GM19397 (cell line): Measurements from ENCODE around the gene DHCR7.

ENCODE experiments used
- ATAC-seq: cut with Tn5 transposase; IDR thresholded peaks from one replicate; pipeline ENCODE4 v1.9.1; 2021; ENCODE audit warnings: mild to moderate bottlenecking, moderate library complexity; ENCODE audit not compliant: unreplicated experiment

DHCR7 gene

DNA sequence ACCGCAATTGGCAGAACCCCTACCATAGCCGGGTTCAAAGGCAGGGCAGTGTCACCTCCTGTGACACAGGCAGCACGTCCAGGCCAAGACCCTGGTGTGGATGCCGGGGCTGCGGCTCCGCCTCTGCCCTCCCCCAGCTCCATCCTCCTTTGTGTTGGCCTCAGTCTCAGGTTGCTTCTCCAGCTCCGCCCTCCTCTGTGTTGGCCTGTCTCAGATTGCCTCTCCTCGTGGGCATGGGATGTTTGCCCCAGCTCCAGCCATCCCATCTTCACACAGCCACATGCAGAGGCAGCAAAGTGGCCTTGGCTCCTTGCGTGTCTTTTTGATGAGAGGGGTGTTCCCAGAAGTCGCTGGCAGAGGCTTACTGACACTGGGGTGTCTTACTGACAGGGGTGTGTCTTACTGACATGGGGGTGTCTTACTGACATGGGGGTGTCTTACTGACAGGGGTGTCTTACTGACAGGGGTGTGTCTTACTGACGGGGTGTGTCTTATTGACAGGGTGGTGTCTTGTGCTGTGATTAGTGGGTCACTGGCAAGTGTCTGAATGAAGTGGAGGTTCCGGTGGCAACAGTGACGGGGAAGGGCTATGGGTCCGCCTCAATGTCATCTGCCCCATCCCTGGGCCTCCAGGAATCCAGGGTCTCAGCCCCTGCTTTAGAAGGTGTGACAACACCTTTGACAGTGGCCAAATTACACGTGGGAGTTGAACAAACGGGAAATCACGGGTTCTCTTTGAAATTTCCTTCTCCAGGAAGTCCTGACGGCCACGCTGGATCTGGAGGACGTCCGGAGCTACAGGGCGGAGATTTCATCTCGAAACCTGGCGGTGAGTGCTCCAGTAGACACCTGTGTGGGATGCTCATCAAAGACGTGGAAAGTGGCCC lies 29.7 kb upstream of the DHCR7 start:
- no peak for ATAC-seq

DNA sequence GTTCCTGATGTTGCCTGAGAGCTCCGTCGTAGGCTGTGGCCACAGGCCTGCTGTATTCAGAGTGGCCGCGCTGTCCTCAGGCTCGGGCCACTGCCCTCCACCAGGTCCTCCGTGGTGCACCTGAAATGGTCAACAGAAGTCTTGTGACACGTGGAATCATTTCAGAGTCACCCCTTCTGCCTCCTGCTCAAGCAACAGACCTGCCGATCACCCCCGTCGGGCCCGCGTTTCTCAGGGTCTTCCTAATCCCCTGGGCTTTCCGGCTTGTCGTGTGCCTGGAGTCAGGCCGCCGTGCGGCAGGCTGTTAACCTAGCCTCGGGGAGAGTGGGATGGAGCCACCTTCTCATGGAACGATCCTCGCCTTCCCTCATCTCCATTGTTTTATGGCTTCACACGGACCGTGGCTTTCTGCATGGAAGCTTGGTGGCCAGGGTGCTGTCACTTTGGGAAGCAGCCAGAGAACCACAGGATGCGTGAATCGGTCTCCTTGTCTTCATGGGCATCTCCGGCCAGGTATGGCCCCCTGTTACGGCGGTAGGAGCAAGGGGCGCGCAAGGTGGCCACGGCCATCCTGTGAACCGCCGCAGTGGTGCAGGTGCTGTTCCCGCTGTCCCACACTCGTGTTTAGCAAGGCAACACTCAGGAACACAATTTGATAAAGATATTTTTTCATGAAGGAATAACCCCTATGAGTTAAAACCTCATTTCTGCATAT lies 28.9 kb upstream of the DHCR7 start:
- ATAC-seq: no peak

GRCh38 chr11:71476031-71476430 lies 27.8 kb upstream of the DHCR7 start:
- no peak for ATAC-seq

DNA sequence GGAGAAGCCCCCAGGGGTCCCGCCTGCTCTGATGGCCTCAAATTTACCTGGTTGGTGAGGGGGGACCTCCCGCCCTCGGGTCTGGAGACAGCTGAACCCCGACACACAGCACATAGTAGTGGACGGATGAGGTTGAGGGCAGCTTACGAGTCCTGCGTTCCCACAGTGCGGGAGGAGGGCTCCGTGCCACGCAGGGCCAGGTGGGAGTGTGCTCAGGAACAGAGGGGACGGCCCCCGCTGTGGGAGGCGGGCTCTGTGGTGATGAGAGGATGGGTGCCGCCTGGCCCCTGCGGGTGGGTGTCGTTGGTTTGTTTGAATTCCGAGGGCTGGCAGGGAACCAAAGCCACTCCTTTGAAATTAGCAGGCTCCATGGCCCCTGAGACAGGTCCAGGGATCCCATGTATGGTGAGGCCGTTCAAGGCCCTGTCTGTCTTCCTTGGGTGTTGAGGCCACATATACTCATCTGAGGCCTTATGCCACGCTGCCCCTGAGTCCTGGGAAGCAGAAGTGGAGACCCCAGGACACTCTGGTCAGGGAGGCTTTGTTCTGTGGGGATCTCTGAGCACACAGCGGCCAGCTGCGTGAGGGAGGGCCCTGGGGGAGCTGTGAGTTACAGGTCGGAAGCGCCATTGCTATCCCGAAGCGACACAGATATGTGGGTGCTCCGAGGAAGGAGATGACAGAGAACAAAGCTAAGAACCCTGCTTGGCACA lies 26.7 kb upstream of the DHCR7 start:
- ATAC-seq: no peak

DNA sequence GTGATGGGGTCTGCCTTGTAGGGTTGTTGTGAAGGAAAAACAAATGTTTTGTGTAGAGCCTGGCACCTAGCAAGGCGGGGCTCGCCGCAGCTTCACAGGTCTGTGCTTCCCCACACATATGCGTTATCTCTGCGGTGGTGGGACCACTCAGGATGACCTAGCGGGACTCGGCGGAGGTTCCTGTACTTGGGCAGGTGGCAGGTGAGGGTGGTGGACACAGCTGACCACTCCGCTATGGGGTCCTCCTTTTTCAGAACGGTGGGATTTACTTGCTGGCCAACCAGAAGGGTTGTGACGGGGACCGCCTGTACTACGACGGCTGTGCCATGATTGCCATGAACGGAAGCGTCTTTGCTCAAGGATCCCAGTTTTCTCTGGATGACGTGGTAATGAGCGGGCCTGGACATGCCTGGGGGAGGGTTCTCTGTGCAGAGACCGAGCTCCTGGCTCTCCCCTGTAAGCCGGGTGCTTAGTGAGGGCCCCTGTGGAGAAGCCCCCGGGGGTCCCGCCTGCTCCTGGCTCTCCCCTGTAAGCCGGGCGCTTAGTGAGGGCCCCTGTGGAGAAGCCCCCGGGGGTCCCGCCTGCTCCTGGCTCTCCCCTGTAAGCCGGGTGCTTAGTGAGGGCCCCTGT lies 26.1 kb upstream of the DHCR7 start:
- no peak for ATAC-seq

DNA sequence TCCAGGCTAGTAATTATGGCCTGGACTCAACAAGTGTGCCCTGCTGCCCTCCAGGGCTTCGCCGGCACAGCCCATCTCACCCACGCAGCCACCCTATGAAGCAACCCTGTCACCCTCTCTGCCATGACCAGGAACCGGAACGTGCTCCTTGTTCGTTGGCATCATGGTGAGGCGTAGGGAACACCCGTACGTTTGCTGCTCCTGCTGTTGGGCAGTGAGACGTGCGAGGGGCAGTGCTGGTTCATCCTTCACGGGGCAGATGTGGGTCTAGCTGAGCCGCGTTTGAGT lies 25.5 kb upstream of the DHCR7 start:
- ATAC-seq: no peak

DNA sequence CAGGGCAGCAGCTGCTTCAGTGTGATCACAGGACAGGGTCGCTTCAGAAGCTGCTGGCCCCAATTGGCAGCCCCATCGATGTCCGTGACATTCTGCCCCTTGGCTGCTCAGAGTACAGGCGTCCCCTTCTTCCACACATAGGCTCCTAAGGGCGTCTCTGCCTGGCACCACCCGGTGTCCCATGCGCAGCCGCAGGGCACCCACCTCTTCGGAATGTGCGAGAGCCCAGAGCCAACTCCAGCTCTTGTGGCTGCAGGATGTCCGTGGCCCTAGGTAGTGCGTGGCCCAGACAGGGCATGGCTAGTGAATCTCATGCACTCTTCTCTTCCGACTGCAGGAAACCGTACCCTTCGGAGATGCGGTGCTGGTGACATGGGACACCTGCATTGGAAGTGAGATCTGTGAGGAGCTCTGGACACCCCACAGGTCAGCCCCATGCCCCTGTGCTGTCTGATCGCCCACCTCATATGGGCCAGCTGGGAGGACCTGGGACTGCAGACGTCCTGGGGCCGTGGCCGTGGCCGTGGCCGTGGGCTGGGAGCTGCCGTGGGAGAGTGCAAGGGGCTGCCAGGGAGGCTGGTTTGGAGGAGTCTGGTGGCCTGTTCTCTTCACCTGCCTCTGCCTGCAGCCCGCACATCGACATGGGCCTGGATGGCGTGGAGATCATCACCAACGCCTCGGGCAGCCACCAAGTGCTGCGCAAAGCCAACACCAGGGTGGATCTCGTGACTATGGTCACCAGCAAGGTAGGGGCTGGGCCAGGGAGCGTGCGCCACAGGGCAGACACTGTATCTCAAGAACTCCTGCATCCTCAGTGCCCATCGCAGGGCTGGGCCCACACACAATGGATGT lies 25.0 kb upstream of the DHCR7 start:
- ATAC-seq: no peak

DNA sequence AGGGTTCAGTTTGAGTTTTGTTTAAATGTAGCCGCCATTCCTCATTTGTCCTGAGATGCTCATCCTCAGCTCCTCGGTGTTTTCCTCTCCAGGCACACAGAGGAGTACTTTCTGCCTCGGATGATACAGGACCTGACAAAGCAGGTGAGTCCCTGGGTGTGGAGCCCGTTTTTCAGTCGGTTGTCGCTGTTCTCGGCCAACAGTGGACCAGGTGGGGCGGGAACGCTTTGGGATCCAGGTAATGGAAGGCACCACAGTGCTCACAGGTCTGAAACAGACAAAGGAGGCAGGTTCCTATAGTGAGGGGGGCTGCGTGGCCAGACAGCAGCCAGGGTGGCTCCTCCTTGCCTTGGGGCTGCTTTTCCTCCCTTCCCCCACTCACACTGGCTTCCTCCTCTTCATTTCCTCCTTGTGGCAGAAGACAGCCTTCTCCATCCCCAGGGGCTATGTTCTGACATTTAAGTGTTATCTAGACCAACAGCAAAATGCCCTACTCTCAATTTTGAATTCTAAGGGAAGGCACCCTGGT lies 24.2 kb upstream of the DHCR7 start:
- no peak for ATAC-seq

DNA sequence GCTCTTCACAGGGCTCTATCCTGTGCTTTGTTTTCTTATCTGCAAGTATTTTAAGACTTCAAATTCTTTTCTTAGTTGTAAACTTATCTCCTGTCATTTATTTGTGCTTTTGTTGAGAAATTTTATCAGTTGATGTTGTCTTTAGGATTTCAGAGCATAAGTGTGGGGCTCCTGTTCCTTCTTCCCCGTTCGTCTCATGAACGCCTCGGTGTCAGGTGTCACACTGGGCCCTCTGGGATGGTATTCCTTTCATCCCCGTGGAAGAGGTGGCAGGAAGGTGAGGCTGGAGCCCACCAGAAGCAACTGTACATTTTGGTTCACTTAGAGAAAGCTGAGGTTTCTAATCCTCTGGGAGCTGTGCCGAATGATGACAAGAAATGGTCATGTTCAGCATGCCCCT lies 22.8 kb upstream of the DHCR7 start:
- ATAC-seq: no peak

DNA sequence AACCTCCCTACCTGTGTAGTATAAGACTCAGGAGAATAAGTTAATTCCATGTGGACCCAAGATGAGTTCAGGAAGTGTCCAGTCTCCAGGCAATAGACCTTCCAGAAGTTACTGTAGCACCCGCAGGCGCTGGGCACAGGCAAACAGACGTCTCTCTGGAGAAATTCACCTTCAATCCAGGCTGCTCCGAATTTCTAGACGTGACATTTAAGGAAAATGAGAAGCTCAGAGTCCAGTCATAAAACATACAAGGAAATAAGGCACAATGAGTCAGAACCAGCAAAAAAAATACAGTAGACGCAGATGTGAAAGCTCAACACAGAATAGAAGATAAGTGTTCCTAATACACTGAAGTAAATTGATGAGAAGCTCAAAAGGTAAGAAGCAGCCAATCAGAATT lies 19.0 kb upstream of the DHCR7 start:
- no peak for ATAC-seq

- ATAC-seq: no peak
These were observed 18.2 kb upstream of the DHCR7 start for GRCh38 chr11:71466358-71466757.

GRCh38 chr11:71465054-71465453 lies 16.9 kb upstream of the DHCR7 start:
- ATAC-seq: no peak

DNA sequence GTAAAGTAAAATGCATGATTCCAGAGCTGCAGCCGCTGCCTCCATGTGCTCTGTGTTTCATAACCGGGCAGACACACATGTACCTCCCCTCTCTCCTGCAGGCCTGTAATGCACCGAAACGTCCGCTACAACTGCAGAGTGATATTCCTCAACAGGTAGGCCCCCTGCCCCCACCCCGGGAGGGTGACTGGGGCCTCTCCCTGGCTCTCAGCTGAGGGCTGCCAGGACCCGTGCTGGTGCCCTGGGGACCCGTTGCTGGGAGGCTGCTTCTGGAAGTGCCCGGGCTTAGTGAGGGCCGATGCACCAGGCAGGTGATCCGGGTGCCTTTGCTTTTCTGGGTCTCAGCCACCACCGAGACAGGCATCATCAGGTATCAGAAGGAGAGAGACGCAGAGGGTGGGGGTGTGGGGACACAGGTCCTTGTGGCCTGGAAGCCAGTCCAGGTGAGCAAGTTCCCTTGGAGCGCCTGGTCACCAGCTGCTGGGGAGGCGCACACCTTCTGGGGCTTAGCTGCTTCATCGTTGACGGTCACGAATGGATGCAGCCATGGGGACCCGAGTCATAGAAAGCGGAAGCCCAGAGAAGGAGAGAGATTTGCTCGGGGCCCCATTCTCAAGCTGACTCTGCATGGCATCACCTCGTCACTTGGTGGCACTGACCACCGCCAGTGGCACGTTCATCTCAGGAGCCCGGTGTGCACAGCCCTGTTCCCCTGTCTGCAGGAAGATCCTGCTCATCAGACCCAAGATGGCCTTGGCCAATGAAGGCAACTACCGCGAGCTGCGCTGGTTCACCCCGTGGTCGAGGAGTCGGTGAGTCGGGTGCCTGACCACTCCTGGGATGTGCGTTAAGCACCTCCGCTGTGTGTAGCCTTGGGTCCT lies 15.4 kb upstream of the DHCR7 start:
- no peak for ATAC-seq

- no peak for ATAC-seq
These were observed 14.5 kb upstream of the DHCR7 start for GRCh38 chr11:71462726-71463125.

DNA sequence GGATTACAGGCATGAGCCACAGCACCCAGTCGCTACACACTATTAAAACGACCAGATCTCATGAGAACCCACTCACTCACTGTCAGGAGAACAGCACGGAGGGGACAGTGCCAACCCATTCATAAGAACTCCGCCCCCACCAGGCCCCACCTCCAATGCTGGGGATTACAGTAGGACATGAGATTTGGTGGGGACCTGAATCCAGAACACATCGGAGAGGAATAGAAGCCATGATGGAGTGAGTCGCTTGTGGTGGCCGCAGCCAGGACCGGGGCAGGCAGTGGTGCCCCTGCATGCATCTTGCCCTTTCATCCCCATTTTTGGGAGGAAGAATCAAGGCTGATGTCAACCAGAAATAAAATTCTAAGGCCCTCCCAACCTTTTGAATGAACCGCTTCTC lies 13.5 kb upstream of the DHCR7 start:
- ATAC-seq: no peak

DNA sequence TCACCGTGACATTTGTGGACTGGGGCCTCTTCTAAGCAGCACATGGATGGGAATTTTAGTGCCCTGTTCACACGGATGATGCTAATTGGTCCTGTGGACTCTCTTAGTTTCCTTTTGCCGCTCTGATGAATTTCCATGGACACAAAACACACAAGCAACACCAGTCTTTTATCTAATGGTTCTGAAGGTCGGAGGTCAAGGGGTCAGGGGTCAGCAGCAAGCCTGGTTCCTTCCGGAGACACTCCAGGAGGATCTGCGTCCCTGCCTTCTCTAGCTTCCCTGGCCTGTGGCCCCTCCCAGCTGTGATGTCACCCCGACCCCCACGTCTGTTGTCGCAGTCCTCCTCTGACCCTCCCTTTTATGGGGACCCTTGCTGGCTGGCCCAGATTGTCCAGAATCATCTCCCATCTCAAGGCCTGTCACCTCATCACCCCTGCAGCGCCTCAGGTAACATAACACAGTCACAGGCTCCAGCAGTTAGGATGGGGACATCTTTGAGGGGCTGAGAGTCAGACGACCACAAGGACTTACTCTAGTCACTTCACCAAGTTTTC lies 11.7 kb upstream of the DHCR7 start:
- no peak for ATAC-seq

DNA sequence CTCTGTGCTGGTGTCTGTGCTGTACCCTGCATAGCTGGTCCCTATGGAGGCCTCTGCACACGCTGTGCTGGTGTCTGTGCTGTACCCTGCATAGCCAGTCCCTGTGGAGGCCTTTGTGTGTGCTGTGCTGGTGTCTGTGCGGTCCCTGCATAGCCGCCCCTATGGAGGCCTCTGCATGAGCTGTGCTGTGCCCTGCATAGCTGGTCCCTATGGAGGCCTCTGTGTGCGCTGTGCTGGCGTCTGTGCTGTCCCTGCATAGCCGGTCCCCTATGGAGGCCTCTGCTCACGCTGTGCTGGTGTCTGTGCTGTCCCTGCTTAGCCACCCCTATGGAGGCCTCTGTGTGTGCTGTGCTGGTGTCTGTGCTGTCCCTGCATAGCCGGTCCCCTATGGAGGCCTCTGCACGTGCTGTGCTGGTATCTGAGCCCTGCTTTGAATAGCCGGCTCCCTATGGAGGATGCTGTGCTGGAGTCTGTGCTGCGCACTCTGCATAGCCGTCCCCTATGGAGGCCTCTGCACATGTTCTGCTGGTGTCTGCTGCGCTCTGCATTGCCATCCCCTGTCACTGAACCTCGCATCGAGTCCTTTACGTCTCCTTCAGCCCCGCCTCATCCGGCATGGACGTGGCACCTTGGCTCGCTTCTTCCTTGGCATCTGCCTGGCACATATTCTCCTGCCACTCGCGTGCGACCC lies 11.0 kb upstream of the DHCR7 start:
- no peak for ATAC-seq
